NCI-H2107 (cell line): ENCODE data around the gene SUPT3H.
"Not testable (repeated sequence)": the region's sequence is repeated elsewhere in the genome, so short reads cannot be mapped to it uniquely, and the experiment has no call there.

Experiments
- DNase-seq: peaks from one replicate; lab custom pipeline; 2025; lab: John Stamatoyannopoulos, UW

The SUPT3H gene

GRCh38 chr6:45323656-45324224 lies 54.0 kb downstream of the SUPT3H start:
- no peak for DNase-seq

GRCh38 chr6:45320349-45320748 lies 57.4 kb downstream of the SUPT3H start:
- DNase-seq, result no peak

GRCh38 chr6:45314146-45314545 lies 63.6 kb downstream of the SUPT3H start:
- DNase-seq, result no peak

GRCh38 chr6:45310118-45310788 lies 67.5 kb downstream of the SUPT3H start:
- DNase-seq, result no peak

GRCh38 chr6:45305546-45305945 lies 72.2 kb downstream of the SUPT3H start:
- DNase-seq, result no peak

- DNase-seq, result no peak
These were observed 74.9 kb downstream of the SUPT3H start for GRCh38 chr6:45302832-45303231.

GRCh38 chr6:45301348-45302142 lies 76.2 kb downstream of the SUPT3H start:
- DNase-seq, result no peak

- DNase-seq, result no peak
These were observed 77.0 kb downstream of the SUPT3H start for GRCh38 chr6:45300736-45301135.

GRCh38 chr6:45299096-45299581 lies 78.6 kb downstream of the SUPT3H start:
- DNase-seq, result no peak

- no peak for DNase-seq
These were observed 80.4 kb downstream of the SUPT3H start for GRCh38 chr6:45297320-45297719.

- DNase-seq, result not testable (repeated sequence)
These were observed 83.6 kb downstream of the SUPT3H start for GRCh38 chr6:45294065-45294701.

GRCh38 chr6:45293306-45293705 lies 84.4 kb downstream of the SUPT3H start:
- no peak for DNase-seq

GRCh38 chr6:45289751-45290514 lies 87.8 kb downstream of the SUPT3H start:
- DNase-seq, result no peak

GRCh38 chr6:45286707-45287106 lies 91.0 kb downstream of the SUPT3H start:
- not testable (repeated sequence) for DNase-seq

GRCh38 chr6:45278367-45278766 lies 99.4 kb downstream of the SUPT3H start:
- no peak for DNase-seq

- DNase-seq, result not testable (repeated sequence)
These were observed 100.0 kb downstream of the SUPT3H start for GRCh38 chr6:45277741-45278140.

- DNase-seq, result no peak
These were observed 102.4 kb downstream of the SUPT3H start for GRCh38 chr6:45275358-45275757.

GRCh38 chr6:45272626-45273025 lies 105.1 kb downstream of the SUPT3H start:
- no peak for DNase-seq

- no peak for DNase-seq
These were observed 112.5 kb downstream of the SUPT3H start for GRCh38 chr6:45265246-45265645.

- no peak for DNase-seq
These were observed 117.0 kb downstream of the SUPT3H start for GRCh38 chr6:45260696-45261095.
